Skin epidermis (tissue), 12 donors: ENCODE results near the gene GAREM2.

Experiments used
- H3K27ac ChIP-seq, 21 experiments: fragments of 200-600 bp; sonication (generic) in 11 of 21; one replicate each; pipeline ENCODE4 v1.5.0; 2020; ENCODE audit warnings: mild to moderate bottlenecking in 3 of 21, inconsistent platforms in 2 of 21, moderate library complexity in 2 of 21
- H3K4me3 ChIP-seq, 7 experiments: fragments of 200-600 bp; sonication (generic) in 2 of 7; one replicate each; pipeline ENCODE4 v1.5.0; 2020; ENCODE audit warnings: inconsistent platforms in 2 of 7, mild to moderate bottlenecking in 2 of 7, moderate library complexity in 1 of 7

GAREM2 gene

DNA sequence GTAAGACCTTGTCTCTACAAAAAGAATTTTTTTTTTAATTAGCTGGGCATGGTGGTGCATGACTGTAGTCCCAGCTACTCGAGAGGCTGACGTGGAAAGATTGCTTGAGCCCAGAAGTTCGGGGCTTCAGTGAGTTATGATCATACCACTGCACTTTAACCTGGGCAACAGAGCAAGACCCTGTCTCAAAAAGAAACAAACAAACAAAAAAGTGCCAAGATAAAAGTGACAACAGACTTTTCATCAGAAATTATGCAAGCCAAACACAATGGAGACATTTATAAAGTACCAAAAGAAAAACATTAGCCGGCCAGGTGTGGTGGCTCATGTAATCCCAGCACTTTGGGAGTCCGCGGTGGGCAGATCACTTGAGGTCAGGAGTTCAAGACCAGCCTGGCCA lies 44.8 kb downstream of the GAREM2 start:
- no peak overlapping the region for H3K27ac ChIP-seq
- H3K4me3 ChIP-seq, result no peak overlapping the region

DNA sequence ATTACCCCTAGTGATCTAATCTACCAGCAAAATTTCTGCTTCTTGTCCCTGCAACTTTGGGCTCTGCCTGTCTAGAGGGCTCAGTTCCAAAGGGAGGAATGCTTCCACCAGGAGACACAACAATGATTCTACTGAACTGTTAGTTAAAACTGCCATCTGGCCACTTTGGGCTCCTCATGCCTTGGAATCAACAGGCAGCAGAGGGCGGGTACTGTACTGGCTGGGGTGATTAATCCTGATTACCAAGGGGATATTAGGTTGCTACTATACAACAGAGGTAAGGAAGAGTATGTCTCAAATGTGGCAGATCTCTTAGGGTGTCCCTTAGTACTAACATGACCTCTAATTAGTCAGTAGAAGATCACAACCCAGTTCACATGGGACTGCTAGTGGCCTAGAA lies 50.1 kb downstream of the GAREM2 start:
- Histone ChIP-seq H3K4me3 (no peak overlapping the region), H3K27ac (no peak overlapping the region)

DNA sequence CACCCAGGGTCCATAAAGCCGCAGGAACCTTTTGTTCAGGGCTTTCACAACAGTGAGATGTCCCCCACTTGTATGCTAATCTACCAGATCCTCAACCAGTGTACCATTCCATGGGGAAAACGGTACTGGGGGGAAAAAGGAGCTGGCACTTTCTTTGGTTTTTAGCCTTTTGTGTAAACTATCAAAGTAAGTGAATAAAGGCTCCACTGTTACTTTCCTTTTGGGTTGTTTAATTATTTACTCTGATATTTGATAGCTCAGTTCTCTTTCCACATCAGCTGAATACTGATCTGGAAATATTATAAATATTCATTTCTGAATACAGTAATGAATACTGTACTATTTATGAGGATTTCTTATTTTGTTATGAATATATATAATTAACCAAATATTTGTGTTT lies 51.2 kb downstream of the GAREM2 start:
- Histone ChIP-seq H3K4me3 (no peak overlapping the region), H3K27ac (no peak overlapping the region)

- Histone ChIP-seq H3K27ac (no peak overlapping the region), H3K4me3 (no peak overlapping the region)
Measured at GRCh38 chr2:26229595-26229994, 56.7 kb downstream of the GAREM2 start.

DNA sequence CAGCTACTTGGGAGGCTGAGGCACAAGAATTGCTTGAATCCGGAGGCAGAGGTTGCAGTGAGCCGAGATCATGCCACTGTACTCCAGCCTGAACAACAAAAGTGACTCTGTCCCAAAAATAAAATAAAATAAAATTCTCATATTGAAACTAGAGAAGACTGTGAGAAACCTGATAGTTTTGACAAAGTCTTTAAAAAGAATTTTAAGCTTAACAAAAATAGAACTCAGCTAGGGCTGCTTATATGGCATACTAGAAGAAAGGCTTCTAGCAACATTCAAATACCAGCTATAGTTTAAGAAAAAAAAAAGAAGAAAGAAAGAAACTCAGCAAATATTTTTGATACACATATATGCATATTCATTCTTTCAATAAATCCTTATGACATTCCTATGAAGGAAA lies 57.9 kb downstream of the GAREM2 start:
- H3K27ac ChIP-seq, result no peak overlapping the region
- no peak overlapping the region for H3K4me3 ChIP-seq

GRCh38 chr2:26235089-26235488 lies 62.2 kb downstream of the GAREM2 start:
- H3K4me3 ChIP-seq, result no peak overlapping the region
- no peak overlapping the region for H3K27ac ChIP-seq

GRCh38 chr2:26237868-26238267 lies 65.0 kb downstream of the GAREM2 start:
- Histone ChIP-seq H3K27ac (no peak overlapping the region), H3K4me3 (no peak overlapping the region)

DNA sequence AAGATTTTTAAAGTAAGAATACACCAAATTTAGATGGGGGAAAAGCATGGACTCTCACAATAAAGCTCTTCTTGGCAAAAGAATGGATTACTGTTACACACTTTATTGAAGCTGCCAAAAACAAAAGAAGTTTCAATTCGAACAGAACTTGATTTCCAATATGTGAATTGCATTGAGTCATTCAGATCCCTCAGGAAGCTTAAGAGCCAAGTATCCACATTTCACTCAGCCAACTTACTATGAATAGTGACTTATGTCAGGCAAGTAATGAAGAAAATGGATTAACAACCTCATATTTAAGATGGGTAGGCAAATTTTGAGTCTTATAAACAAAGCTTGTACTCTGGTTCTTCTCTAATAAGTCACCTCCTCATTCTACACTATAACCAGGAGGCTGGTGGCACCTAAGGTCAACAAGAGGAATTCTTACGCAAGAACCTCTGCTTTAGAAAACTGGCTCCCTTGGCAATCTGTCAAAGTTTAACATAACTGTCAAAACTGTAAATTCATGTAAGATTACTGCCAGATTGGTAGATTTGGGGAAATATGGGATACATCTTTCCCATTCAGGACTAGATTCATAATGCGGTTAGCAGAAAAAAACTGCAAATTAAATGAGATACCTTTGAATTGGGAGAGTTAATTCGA lies 65.5 kb downstream of the GAREM2 start:
- Histone ChIP-seq H3K27ac (no peak overlapping the region), H3K4me3 (no peak overlapping the region)
